A549 treated with GW870086 at 1 μM for 4 hours (cell line): ENCODE data around the gene UQCC5. TPM values are rescaled to one million over a fixed set of nuclear protein-coding genes. Genes with fewer than 3 reads are reported as not detected.

Experiments used
- total RNA-seq: library from RNA; stranded (reverse); fragments of 200-300 nt; extraction: Qiagen RNA extraction; gene quantifications from 5 replicates; pipeline ENCODE4 v1.2.3, GENCODE V29; 2022; ENCODE audit warnings: low read depth

UQCC5 gene, protein sequence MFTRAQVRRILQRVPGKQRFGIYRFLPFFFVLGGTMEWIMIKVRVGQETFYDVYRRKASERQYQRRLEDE
- total RNA-seq: 55.5 to 78.7 TPM (median 61.5 TPM) in 5 replicates

DNA sequence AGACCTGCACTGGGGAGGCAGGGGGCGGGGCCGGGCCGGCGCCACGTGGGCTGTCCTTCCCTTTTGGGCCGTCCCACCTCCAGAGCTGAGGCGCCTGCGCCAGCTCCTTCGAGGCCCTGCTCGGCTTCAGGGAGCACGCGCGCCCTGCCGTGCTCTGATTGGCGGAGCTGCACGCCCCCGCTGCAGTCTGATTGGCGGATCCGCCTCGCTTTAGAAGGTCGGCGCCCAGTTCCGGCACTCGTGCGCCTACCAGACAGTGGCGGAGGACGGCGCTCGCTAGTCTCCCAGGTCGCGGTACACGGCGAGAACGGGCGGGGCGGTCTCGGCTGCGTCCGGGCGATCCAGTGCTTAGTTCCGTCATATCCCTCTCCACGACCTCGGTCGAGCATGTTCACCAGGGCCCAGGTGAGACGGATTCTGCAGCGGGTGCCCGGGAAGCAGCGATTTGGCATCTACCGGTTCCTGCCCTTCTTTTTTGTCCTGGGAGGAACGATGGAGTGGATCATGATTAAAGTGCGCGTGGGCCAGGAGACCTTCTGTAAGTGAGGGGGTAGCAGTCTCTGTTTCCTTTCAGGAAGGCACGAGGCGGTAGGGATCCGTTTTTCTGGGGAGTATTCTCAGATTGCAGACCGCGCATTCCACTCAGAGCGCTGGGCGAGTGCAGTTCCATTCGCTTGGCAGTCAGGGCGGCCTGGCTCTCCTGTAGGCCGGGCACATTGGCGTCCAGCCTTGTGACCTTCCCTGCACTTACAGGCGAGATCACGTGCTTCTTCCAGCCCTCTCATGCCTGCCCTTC is at the start of gene UQCC5:
UQCC5 (plus strand) TSS at position 237 of the 796 bp plus-strand sequence; CDS start at position 388, 151 bp downstream.

DNA sequence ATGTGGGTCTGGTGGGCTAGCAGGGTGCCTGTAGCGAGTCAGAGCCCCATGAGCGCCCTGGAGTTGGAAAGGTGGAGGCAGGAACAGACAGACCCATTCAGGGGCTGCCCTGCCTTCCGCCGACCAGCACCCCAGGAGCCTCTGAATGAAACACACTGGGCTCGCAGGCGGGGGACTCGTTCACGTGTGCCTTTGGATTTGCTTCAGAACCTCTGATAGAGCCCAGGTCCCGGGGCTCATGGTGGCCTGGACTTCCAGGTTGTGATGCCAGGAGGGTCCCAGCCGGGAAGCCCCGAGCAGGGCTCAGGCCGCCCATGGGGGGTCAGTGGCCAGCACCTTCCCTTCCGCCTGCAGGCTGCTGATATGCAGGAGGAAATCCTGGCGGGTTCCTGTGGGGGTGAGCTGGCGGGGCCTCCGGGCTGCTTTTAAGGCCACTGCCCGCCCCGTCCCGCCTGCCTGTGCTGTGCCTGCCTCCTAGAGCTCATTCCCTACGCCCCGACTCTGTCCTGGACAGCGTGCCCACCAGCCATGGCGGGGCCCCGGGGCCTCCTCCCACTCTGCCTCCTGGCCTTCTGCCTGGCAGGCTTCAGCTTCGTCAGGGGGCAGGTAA is 41.4 kb upstream of the UQCC5 start, which contains the start of gene STAB1:
STAB1 (plus strand) TSS at position 453 of the 610 bp plus-strand sequence; CDS start at position 529, 76 bp downstream.

DNA sequence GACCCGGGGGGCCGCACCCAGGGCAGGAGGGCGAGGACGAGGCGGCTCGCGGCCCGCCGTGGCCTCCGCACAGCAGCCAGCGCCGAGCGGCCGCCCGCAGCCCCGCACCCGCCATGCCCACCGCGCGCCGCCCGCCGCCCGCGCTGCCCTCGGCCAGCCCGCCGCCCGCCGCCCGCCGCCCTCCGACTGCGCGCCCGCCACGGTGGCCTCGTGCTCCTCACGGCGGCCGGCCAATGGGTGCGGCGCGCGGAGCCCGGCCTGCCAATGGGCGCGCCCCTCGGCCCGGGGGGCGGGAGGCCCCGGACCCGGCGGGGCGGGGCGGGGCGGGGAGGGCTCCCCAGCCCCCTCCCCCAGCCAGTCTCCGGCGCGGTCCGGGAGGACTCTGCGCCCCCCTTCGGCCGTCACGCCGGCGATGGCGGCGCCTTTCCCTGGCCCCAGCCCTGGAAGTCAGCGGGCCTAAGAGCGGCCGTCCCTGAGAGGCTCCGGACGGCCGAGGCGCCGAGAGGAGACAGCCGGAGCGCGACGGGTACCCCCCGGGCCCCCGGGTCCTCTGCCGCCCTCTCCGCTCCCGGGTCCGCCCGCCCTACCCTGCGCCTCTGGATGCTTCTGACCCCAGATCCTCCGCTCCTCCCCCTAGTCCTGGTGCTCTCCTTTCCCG is 2.7 kb upstream of the UQCC5 start, which contains the start of gene NT5DC2:
NT5DC2 (minus strand) TSS at position 235 of the 658 bp plus-strand sequence; CDS start at position 115, 120 bp downstream.

Other genes with a start within 250 kb of the UQCC5 start
- gene GLYCTK, start 248.8 kb upstream of the UQCC5 start, total RNA-seq: 3.5 to 5.4 TPM (median 4.8 TPM) in 5 replicates
- 0.67 to 1.7 TPM (median 0.95 TPM) in 5 replicates for gene DNAH1, start 220.3 kb upstream of the UQCC5 start, total RNA-seq
- gene BAP1, start 126.6 kb upstream of the UQCC5 start, total RNA-seq: 28.1 to 39.7 TPM (median 37.0 TPM) in 5 replicates
- gene PHF7, start 125.9 kb upstream of the UQCC5 start, total RNA-seq: 2.1 to 3.6 TPM (median 2.6 TPM) in 5 replicates
- 0.08 to 0.13 TPM (median 0.13 TPM) in 5 replicates for gene SEMA3G, start 91.5 kb upstream of the UQCC5 start, total RNA-seq
- gene TNNC1, start 82.6 kb upstream of the UQCC5 start, total RNA-seq: 1.1 to 1.9 TPM (median 1.6 TPM) in 5 replicates
- gene NISCH, start 81.0 kb upstream of the UQCC5 start, total RNA-seq: 11.3 to 14.1 TPM (median 13.6 TPM) in 5 replicates
- gene STAB1, start 41.3 kb upstream of the UQCC5 start, total RNA-seq: 0.07 to 0.32 TPM (median 0.14 TPM) in 4 of 5 replicates, not detected in the other
- 76.9 to 104 TPM (median 97.2 TPM) in 5 replicates for gene NT5DC2, start 2.7 kb upstream of the UQCC5 start, total RNA-seq
- gene PBRM1, start 149.3 kb downstream of the UQCC5 start, total RNA-seq: 12.0 to 17.2 TPM (median 14.8 TPM) in 5 replicates
- gene GNL3, start 149.4 kb downstream of the UQCC5 start, total RNA-seq: 93.4 to 131 TPM (median 97.8 TPM) in 5 replicates
- gene GLT8D1, start 169.2 kb downstream of the UQCC5 start, total RNA-seq: 31.7 to 39.6 TPM (median 38.2 TPM) in 5 replicates
- 147 to 172 TPM (median 165 TPM) in 5 replicates for gene SPCS1, start 169.5 kb downstream of the UQCC5 start, total RNA-seq
- gene NEK4, start 234.3 kb downstream of the UQCC5 start, total RNA-seq: 10.7 to 14.5 TPM (median 14.0 TPM) in 5 replicates
- not detected in 5 replicates for gene ITIH1, start 241.0 kb downstream of the UQCC5 start, total RNA-seq